LNCAP (cell line): ENCODE data around the gene CACNG5.

Source experiments
- CTCF ChIP-seq: fragments of 450-650 bp; IDR thresholded peaks from 2 replicates; pipeline ENCODE4 v1.5.1; 2017; ENCODE audit warnings: mild to moderate bottlenecking

CACNG5 gene

DNA sequence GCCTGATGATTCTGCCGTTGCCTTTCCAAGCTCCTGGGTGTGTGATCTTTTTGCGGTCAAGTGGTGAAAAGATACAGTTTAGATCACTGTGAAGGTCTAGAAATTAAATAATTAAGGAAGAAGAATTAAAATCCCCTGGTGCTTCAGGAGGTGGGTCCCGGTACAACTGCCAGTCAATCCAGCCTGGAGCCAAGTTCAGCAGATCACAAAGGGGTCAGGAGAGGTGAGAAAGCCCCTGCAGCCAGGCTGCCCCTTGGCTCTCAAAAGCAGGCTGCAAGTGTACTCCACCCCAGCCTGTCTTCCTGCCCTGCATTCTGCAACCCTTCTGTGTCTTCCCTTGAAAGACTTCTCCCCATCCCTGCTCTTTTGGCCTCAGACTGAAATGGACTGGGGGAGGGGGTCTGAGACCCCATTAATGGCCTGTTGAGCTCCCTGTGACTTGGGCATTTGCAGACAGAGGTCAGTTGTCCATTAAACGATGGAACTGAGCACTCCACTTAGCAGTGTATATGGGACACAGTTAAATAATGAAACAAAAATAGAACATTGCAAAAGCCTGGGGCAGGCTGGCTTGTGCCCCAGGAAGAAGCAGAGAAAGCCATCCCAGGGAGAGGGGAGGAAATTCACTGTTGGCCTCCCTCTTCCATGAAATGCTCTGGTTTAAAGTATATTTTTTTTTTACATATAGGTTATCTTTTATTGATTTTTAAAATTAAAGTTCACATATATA lies 15.1 kb downstream of the CACNG5 start:
- TF ChIP-seq CTCF: no peak

- TF ChIP-seq CTCF: no peak
These were observed 15.8 kb downstream of the CACNG5 start for GRCh38 chr17:66850692-66851091.

GRCh38 chr17:66855204-66855603 lies 20.3 kb downstream of the CACNG5 start:
- TF ChIP-seq CTCF: peak; percentile 40; the same call in 1 of the 2 replicates

- no peak for TF ChIP-seq CTCF
These were observed 23.5 kb downstream of the CACNG5 start for GRCh38 chr17:66858226-66859083.

GRCh38 chr17:66859353-66859752 lies 24.4 kb downstream of the CACNG5 start:
- TF ChIP-seq CTCF: no peak

- TF ChIP-seq CTCF: no peak
These were observed 25.3 kb downstream of the CACNG5 start for GRCh38 chr17:66860204-66860603.

DNA sequence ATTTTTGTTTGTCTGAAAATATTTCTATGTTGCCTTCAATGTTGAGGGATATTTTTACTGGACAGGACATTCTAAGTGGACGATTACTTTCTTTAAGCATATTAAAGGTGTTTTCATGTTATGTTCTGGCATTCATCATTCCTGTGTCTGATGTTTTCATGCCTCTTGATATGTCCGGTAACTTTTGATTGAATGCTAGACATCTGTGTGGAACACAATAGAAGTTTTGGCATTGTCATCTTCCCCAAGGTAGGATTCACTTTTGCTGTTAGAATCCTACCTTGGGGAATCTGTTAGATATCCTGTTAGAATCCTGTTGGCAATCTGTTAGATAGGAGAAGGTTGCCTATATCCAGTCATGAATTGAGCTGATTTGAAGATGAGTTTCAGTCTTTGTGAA lies 28.9 kb downstream of the CACNG5 start:
- TF ChIP-seq CTCF: no peak
